Measurements from ENCODE around the gene TGFBR3L.
"Not testable (repeated sequence)": the region's sequence is repeated elsewhere in the genome, so short reads cannot be mapped to it uniquely, and the experiment has no call there.

The TGFBR3L gene

GRCh38 chr19:7917267-7918061 is 2.8 kb downstream of the TGFBR3L start:
- DNase-seq (ENCODE audit: low spot score): peak; percentile 84

GRCh38 chr19:7918062-7918614 is 3.5 kb downstream of the TGFBR3L start:
- not testable (repeated sequence) for DNase-seq (ENCODE audit: low spot score)

- no peak for DNase-seq (ENCODE audit: low spot score)
These were observed 4.2 kb downstream of the TGFBR3L start for GRCh38 chr19:7918615-7919421.

GRCh38 chr19:7919610-7920518 is 5.2 kb downstream of the TGFBR3L start, which contains the start of gene SNAPC2:
Gene SNAPC2, plus strand, starts transcription at chr19:7920338. Its CDS starts 29 bp downstream, at chr19:7920367.
- peak; percentile 98 for DNase-seq (ENCODE audit: low spot score)

- DNase-seq (ENCODE audit: low spot score): peak; percentile 100
These were observed 6.1 kb downstream of the TGFBR3L start for GRCh38 chr19:7920519-7921301.

GRCh38 chr19:7921302-7921966 is 6.8 kb downstream of the TGFBR3L start:
- DNase-seq (ENCODE audit: low spot score): no peak

- no peak for DNase-seq (ENCODE audit: low spot score)
These were observed 7.6 kb downstream of the TGFBR3L start for GRCh38 chr19:7921967-7922835.

GRCh38 chr19:7922836-7923195 is 8.2 kb downstream of the TGFBR3L start:
- DNase-seq (ENCODE audit: low spot score): no peak

- no peak for DNase-seq (ENCODE audit: low spot score)
These were observed 8.9 kb downstream of the TGFBR3L start for GRCh38 chr19:7923295-7924191.

- no peak for DNase-seq (ENCODE audit: low spot score)
These were observed 9.6 kb downstream of the TGFBR3L start for GRCh38 chr19:7924241-7924640.

- no peak for DNase-seq (ENCODE audit: low spot score)
These were observed 10.1 kb downstream of the TGFBR3L start for GRCh38 chr19:7924651-7925170.

GRCh38 chr19:7925171-7925851 is 10.7 kb downstream of the TGFBR3L start:
- peak; percentile 96 for DNase-seq (ENCODE audit: low spot score)

- DNase-seq (ENCODE audit: low spot score): peak; percentile 92
These were observed 11.5 kb downstream of the TGFBR3L start, which contains the start of gene CTXN1 for GRCh38 chr19:7926021-7926726. Gene CTXN1, minus strand, starts transcription at chr19:7926135. Its CDS starts 597 bp downstream, at chr19:7925538.

- peak; percentile 60 for DNase-seq (ENCODE audit: low spot score)
These were observed 12.3 kb downstream of the TGFBR3L start for GRCh38 chr19:7926727-7927604.

GRCh38 chr19:7927605-7928333 is 13.1 kb downstream of the TGFBR3L start:
- DNase-seq (ENCODE audit: low spot score): peak; percentile 49

All from ecto neural progenitor cell (in vitro differentiated cells).